GM20431 (cell line): ENCODE results near the gene ZBTB8B.

Source experiments
- in situ Hi-C: fragments of 300-500 bp; cut with MseI, MboI; formaldehyde crosslinking; loops from one replicate; pipeline ENCODE4 v1.15.0; 2020; ENCODE audit warnings: low sequenced_read_pairs; ENCODE audit not compliant: unreplicated experiment

Gene ZBTB8B

DNA sequence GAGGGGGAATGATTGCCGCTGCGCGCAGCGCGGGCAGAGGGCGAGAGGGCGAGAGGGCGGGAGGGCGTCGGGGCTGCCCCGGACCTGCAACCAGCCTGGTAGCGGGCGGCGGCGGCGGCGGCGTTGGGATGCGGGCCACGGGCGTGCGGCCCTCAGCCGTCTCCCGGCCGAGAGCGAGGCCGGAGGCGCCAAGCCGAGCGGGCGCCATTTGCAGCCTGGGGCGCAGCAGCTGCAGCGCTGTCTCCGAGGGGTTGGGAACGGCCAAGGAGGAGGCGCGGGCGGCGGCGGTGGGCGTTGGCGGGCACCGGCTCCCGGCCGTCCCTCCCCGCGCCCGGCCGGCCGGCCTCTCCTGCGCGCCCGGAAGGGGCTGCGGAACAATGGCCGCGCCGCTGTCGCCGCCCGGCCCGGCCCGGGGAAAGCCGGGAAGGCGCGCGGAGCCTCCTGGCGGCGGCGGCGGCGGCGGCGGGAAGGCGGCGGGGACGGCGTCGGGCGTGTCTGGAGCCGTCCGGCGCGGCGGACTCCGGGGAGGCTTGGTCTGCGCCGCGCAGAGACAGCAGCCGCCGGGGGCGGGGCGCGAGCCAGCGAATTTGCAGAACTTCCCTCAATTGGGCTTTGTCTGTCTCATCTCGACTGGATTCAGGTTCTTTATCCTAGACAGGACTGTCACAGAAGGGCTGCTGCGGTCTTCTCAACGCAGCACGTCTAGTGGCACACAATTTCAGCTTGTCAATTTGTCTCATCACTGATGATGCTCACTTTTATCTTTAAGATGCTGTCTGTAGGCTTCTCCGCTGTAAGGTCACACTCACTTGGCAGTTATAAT, 35.7 kb downstream of the ZBTB8B start:
- in situ Hi-C loops = no loop called here

DNA sequence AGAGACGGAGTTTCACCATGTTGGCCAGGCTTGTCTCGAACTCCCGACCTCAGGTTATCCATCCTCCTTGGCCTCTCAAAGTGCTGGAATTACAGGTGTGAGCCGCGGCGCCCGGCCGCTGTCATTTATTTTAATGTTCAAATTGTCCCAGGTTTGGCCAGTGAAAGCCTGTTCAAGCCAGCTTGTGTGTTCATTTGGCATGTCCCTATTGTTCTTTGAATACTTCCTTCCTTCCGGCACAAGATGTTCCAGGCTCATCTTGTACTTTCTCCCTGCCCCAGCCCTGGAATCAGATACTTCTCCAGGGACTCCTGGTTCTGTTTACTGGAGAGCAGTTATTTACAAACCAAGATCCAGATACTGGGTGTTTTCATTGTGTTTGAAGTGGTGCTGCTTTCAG, 37.0 kb downstream of the ZBTB8B start:
- in situ Hi-C loops = no loop called here

DNA sequence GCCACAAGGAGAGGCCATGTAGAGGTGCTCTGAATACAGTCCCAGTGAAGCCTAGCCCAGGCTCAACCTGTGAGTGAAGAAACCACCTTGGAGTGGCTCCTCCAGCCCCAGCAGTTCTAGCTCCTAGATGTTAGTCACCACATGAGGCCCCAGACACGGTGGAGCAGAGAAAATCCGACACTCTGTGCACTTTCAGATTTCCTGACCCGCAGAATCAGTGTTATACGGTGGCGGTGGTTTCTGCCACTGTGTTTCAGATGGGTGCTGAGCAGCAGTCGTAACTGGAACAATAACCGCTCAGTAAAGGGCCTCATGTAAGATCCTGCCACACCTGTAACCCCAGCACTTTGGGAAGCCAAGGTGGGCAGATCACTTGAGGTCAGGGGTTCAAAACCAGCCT, 38.3 kb downstream of the ZBTB8B start:
- in situ Hi-C loops = no loop called here

DNA sequence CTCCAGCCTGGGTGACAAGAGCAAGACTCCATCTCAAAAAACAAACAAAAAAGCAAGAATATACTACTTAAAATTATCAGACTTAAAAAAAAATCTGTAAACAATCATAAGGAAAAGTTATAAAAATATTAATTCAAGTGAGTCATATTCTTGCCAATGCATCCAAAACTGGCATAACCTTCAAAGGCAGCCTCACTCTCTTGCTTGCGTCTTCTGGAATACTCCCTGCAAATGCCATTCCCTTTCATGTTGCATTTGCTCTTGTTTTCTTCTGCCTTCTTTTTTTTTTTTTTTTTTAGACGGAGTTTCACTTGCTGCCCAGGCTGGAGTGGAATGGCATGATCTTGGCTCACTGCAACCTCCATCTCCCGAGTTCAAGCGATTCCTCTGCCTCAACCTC, 42.1 kb downstream of the ZBTB8B start:
- in situ Hi-C loops = no loop called here

DNA sequence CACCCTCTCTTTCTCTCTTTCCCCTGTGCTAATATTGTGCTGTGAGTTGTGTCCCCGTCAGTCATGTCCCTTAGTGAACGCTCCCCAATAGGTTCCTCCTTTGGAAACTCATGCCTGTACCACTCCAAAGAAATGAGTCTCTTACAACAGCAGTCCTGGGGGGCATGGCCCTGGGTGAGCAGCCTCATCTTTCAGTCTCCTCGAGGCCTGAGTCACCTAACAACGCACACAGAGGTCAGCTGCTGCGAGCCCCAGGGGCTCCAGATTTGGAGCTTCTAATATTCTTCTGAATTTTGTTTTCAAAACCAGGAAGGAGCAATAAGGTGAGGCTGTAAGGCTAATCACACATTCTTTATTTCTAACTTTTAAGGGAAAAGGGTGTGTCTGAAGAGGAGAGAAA, 43.9 kb downstream of the ZBTB8B start:
- in situ Hi-C loops = no loop called here

DNA sequence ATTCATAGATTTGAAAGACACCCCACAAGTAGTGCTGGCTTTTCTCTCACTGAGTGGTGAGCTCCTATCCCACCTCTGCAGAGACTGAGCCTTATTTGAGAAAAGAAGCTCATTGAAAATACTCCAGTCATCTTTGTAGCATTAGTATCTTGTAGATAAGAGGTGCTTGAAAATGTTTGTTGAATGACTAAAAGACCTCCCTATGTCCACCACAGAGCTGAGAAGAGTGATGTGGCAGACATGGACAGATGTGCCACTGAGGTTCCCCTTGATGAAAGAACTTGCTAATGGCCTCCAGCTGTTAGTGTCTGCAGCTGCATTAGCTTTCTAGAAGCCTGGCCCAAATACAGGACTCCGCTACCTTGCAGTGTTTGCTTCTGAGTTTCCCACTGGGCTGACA, 45.1 kb downstream of the ZBTB8B start:
- in situ Hi-C loops = no loop called here
